PC-9 (cell line): ENCODE results near the gene SMARCAD1. TPM values are rescaled to one million over a fixed set of nuclear protein-coding genes. Genes with fewer than 3 reads are reported as not detected.

Experiments used
- BruUV-seq: library from RNA; stranded (reverse); fragments of 400-500 nt; replicated peaks from 2 replicates; lab custom pipeline; 2021; lab: Mats Ljungman, UMichigan
- CTCF ChIA-PET: fragments of 300-600 bp; sonication (Branson Sonifier 250); formaldehyde crosslinking; loops from one replicate; lab custom pipeline; 2022; ENCODE audit warnings: antibody characterized with exemption; lab: Charles Lee
- POLR2A ChIA-PET: fragments of 300-600 bp; sonication (Branson Sonifier 250); formaldehyde crosslinking; loops from one replicate; lab custom pipeline; 2022; ENCODE audit warnings: antibody characterized with exemption; ENCODE audit not compliant: unreplicated experiment; lab: Charles Lee
- DNase-seq, 2 experiments: peaks; one replicate each; pipeline versions ENCODE4 v3.0.0 to v3.0.0-alpha.2; 2015 to 2022; ENCODE audit warnings: mixed read lengths in 1 of 2
- H2AFZ ChIP-seq: fragments of 200-600 bp; sonication (generic); 2 replicates; pipeline ENCODE4 v1.8.1; 2017; ENCODE audit warnings: antibody characterized with exemption
- H3F3A ChIP-seq: fragments of 200-600 bp; sonication (generic); 2 replicates; pipeline ENCODE4 v1.8.1; 2017; ENCODE audit warnings: antibody characterized with exemption, mild to moderate bottlenecking, low read depth; ENCODE audit not compliant: insufficient read depth
- H3K27ac ChIP-seq: fragments of 200-600 bp; sonication (generic); 2 replicates; pipeline ENCODE4 v1.6.1; 2016; ENCODE audit warnings: mixed run types
- H3K27me3 ChIP-seq: fragments of 200-600 bp; sonication (generic); 2 replicates; pipeline ENCODE4 v1.6.1; 2016; ENCODE audit warnings: low read depth, mixed run types; ENCODE audit not compliant: insufficient read depth
- H3K36me3 ChIP-seq: fragments of 200-600 bp; sonication (generic); 2 replicates; pipeline ENCODE4 v1.6.1; 2016; ENCODE audit warnings: low read depth, mixed run types
- H3K4me1 ChIP-seq: fragments of 200-600 bp; sonication (generic); replicated peaks from 2 replicates; pipeline ENCODE4 v1.6.1; 2016; ENCODE audit warnings: mixed run types; ENCODE audit not compliant: insufficient read depth
- H3K4me2 ChIP-seq: fragments of 200-600 bp; sonication (generic); 2 replicates; pipeline ENCODE4 v1.6.1; 2017; ENCODE audit warnings: mixed run types
- H3K4me3 ChIP-seq: fragments of 200-600 bp; sonication (generic); 2 replicates; pipeline ENCODE4 v1.6.1; 2016; ENCODE audit warnings: mixed run types
- H3K79me2 ChIP-seq: fragments of 200-600 bp; sonication (generic); 2 replicates; pipeline ENCODE4 v1.6.1; 2017; ENCODE audit warnings: low read depth, mixed run types
- H3K9me2 ChIP-seq: fragments of 200-600 bp; sonication (generic); 2 replicates; pipeline ENCODE4 v1.8.1; 2017; ENCODE audit warnings: mild to moderate bottlenecking; ENCODE audit not compliant: insufficient read depth
- H3K9me3 ChIP-seq: fragments of 200-600 bp; sonication (generic); 2 replicates; pipeline ENCODE4 v1.8.1; 2016; ENCODE audit warnings: low read depth; ENCODE audit not compliant: insufficient read depth
- H4K20me1 ChIP-seq: fragments of 200-600 bp; sonication (generic); 2 replicates; pipeline ENCODE4 v1.8.1; 2017; ENCODE audit not compliant: insufficient read depth
- CTCF ChIP-seq: fragments of 200-600 bp; sonication (generic); conservative IDR thresholded peaks from 2 replicates; pipeline ENCODE4 v1.6.1; 2017; ENCODE audit warnings: mixed run types, antibody characterized with exemption, mild to moderate bottlenecking, moderate library complexity
- EZH2 ChIP-seq: fragments of 200-600 bp; sonication (generic); IDR thresholded peaks from 2 replicates; pipeline ENCODE4 v1.8.0; 2017; ENCODE audit warnings: antibody characterized with exemption, low read depth
- intact Hi-C: fragments of 100-400 bp; cut with micrococcal nuclease; formaldehyde crosslinking; loops from one replicate; pipeline ENCODE4 v1.10.0; 2022; ENCODE audit not compliant: unreplicated experiment
- total RNA-seq: library from RNA; stranded (reverse); gene quantifications from 2 replicates; pipeline ENCODE4 v1.2.3, GENCODE V29; 2021

The SMARCAD1 gene
- total RNA-seq, 1 experiment from 2014 or later, result 17.1 TPM

- Histone ChIP-seq H3F3A (no peaks in the 10 kb centered on the region), H3K27ac (no peak overlapping the region), H3K4me2 (no peak overlapping the region), H3K27me3 (no peaks in the 10 kb centered on the region), H3K79me2 (no peaks in the 10 kb centered on the region), H2AFZ (no peak overlapping the region), H3K36me3 (0 out of 2 replicates have a peak, but pooled peaks cover 6% of the 10 kb centered on the region), H3K4me3 (no peak overlapping the region), H3K4me1 (no peaks in the 10 kb centered on the region), H3K9me3 (no peaks in the 10 kb centered on the region), H3K9me2 (no peaks in the 10 kb centered on the region), H4K20me1 (no peaks in the 10 kb centered on the region)
- no peak for DNase-seq
- ChIA-PET POLR2A (no interaction called here), CTCF (no interaction called here)
- intact Hi-C loops, result loop anchor here (10.0 kb wide), 1 partner anchor 458 kb away; no protein-coding TSS in a partner anchor
- TF ChIP-seq CTCF, result no peak
- no peak for TF ChIP-seq EZH2
- no TSS peak for BruUV-seq
These were observed 45.4 kb downstream of the SMARCAD1 start for GRCh38 chr4:94253036-94253435.

GRCh38 chr4:94256144-94256783 lies 48.6 kb downstream of the SMARCAD1 start:
- Histone ChIP-seq H3K36me3 (no peaks in the 10 kb centered on the region), H3K9me2 (no peaks in the 10 kb centered on the region), H3K79me2 (no peaks in the 10 kb centered on the region), H3K4me2 (no peak overlapping the region), H3K27me3 (no peaks in the 10 kb centered on the region), H3K9me3 (no peaks in the 10 kb centered on the region), H3K27ac (no peak overlapping the region), H3K4me1 (no peaks in the 10 kb centered on the region), H3F3A (no peaks in the 10 kb centered on the region), H4K20me1 (no peaks in the 10 kb centered on the region), H2AFZ (no peak overlapping the region), H3K4me3 (no peak overlapping the region)
- BruUV-seq, result no TSS peak
- intact Hi-C loops, result loop anchor here (10.0 kb wide), 1 partner anchor 461 kb away; no protein-coding TSS in a partner anchor
- DNase-seq, result no peak
- TF ChIP-seq EZH2 (no peak), CTCF (no peak)
- CTCF ChIA-PET, result no interaction called here
- POLR2A ChIA-PET, result no interaction called here

GRCh38 chr4:94256828-94257227 lies 49.2 kb downstream of the SMARCAD1 start:
- Histone ChIP-seq H3K27me3 (no peaks in the 10 kb centered on the region), H2AFZ (no peak overlapping the region), H4K20me1 (no peaks in the 10 kb centered on the region), H3K9me3 (no peaks in the 10 kb centered on the region), H3K27ac (no peak overlapping the region), H3K4me1 (no peaks in the 10 kb centered on the region), H3K9me2 (no peaks in the 10 kb centered on the region), H3K36me3 (no peaks in the 10 kb centered on the region), H3K4me2 (no peak overlapping the region), H3F3A (no peaks in the 10 kb centered on the region), H3K4me3 (no peak overlapping the region), H3K79me2 (no peaks in the 10 kb centered on the region)
- no TSS peak for BruUV-seq
- TF ChIP-seq CTCF, result peak; percentile 38; the same call in 1 of the 2 replicates
- no peak for TF ChIP-seq EZH2
- intact Hi-C loops, result loop anchor here (10.0 kb wide), 1 partner anchor 462 kb away; no protein-coding TSS in a partner anchor
- no peak for DNase-seq
- ChIA-PET POLR2A (no interaction called here), CTCF (no interaction called here)
